NCI-H146 treated with DMSO at 0.1 percent for 48 hours (cell line): ENCODE results near the gene TMEM132C.

ENCODE experiments used
- DNase-seq: peaks from one replicate; lab custom pipeline; 2025; ENCODE audit not compliant: unreplicated experiment; lab: John Stamatoyannopoulos, UW

Gene TMEM132C

GRCh38 chr12:128644664-128645296 is 377.8 kb downstream of the TMEM132C start:
- peak; percentile 60 for DNase-seq

GRCh38 chr12:128649902-128650301 is 382.9 kb downstream of the TMEM132C start:
- DNase-seq = no peak

DNA sequence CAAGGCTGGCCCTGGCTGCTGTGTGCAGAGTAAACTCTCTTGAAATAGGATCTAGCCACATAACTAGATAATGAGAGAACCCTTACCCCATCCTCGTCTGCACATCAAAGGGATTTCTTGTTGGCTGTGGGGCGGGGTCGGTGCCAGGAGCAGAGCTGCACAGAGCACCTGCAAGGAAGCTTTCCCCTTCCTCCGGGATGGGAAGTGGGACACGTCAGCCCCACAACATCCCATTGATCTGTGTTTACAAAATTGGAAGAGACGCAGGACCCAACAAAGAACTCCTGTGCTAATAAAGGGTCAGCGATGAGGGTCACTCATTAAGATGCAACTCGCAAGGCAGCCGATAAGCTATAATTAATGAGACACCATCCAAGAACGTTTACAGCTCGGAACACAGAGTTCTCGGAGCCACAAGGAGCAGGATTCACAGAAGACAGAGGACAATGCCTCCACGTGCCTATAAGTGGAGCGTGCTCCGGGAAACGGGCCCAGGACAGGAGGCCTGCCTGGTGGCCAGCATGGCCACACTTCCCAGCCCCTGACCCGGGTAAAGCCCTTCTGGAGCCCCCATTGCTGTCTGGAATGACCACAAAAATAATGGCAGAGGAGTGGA is 385.3 kb downstream of the TMEM132C start:
- no peak for DNase-seq

GRCh38 chr12:128654468-128654867 is 387.5 kb downstream of the TMEM132C start:
- DNase-seq = no peak

DNA sequence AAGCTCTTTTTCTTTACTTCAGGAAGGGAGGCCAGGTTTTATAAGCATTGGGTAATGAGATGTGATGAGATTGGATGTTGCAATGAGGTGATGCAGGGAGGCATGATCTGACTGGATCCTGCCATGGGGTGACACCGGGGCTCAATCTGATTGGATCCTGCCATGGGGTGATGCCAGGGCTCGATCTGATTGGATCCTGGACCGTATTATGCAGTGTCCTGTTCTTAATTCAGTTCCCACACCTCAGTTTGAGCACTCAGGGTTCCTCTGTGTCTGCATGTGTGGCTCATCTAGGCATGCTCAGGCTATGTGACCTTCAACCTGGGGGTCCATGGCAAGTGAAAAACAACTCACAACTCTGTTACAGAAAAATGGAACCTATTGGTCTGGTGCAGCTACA is 390.4 kb downstream of the TMEM132C start:
- no peak for DNase-seq

GRCh38 chr12:128660532-128661225 is 393.7 kb downstream of the TMEM132C start:
- no peak for DNase-seq

DNA sequence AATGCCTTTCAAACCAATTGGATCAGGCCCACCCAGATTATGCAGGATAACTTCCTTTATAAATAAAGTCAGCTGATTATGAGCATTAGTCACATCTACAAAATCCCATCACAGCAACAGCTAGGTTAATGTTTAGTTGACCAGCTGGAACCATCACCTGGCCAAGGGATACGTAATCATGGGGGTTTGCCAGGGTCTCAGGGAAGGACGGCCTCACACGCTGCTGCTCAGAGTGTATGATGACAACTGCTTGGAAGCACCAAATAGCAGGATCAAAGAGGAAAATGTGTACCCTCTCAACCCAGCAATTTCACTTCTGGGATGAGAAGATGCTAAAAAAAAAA is 394.2 kb downstream of the TMEM132C start:
- peak; percentile 34 for DNase-seq

DNA sequence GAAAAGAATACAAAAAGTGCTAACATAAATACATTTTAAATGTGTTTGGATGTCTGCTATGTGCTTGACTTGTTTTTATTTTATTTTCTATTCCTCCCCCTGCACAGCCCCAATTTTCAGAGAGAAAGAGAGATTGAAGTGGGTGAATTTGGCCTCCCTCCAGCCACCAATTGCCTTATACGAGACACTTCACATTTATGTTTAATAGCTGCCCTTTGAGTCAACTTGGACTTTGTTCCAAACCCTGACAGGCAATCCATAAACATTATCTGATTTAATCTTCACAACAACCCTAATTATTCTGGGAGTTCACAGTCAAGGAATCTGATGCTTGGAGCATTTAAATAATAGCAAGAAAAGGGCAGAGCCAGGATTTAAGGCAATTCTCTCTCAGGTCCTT is 395.1 kb downstream of the TMEM132C start:
- DNase-seq = peak; percentile 9

- no peak for DNase-seq
These were observed 397.5 kb downstream of the TMEM132C start for GRCh38 chr12:128664501-128664900.

- no peak for DNase-seq
These were observed 400.2 kb downstream of the TMEM132C start for GRCh38 chr12:128667193-128667592.

GRCh38 chr12:128671528-128672042 is 404.6 kb downstream of the TMEM132C start:
- DNase-seq = no peak

DNA sequence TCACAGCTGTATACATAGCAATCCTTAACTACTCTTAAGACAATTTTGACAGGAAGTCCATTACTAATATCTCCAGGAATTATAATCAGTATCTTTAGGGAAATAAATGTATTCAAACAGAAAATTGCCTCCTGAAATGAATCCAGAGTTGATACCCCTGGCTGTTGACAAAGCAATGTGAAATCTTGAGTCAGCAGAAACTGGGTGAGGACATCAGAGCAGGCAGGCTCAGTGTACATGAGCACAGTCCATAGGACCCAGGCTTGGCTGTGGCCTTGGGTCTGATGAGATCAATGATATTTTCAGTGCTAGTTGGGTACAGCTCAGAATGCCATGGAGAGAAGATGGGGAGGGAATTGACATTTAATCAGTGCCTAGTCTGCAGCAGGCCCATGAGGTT is 405.5 kb downstream of the TMEM132C start:
- no peak for DNase-seq

GRCh38 chr12:128672893-128673292 is 405.9 kb downstream of the TMEM132C start:
- no peak for DNase-seq

DNA sequence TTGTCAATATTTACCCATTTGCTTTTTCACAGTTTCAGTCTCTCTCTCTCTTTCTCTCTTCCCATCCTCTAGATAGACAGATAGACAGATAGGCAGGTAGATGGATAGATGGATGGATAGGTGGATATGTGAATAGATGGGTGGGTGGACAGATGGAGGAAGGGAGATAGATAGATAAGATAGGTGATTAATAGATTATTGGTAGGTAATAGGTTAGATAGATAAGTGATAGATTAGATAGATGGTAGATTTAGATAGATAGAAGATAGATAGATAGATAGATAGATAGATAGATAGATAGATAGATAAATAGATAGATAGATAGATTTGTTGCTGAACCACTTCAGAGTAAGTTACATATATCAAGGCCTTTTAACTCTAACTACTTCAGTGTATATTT is 408.6 kb downstream of the TMEM132C start:
- no peak for DNase-seq

DNA sequence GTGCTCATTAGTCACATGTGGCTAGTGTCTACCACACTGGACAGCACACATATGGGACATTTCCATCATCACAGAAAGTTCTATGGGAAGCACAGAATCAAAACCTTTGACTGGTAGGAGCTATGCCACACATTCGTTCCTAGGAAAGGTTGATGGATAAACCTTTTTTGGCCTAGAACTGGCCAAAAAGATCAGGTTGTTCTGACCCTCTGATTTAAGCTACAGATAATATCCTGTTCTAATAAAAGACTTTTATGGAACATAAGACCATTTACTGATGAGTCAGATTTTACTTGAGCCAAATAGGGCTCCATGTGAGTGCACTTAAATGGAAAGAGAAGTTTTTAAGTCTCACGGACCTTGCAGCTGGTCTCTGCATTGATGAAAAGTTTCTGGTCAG is 413.6 kb downstream of the TMEM132C start:
- DNase-seq = no peak

DNA sequence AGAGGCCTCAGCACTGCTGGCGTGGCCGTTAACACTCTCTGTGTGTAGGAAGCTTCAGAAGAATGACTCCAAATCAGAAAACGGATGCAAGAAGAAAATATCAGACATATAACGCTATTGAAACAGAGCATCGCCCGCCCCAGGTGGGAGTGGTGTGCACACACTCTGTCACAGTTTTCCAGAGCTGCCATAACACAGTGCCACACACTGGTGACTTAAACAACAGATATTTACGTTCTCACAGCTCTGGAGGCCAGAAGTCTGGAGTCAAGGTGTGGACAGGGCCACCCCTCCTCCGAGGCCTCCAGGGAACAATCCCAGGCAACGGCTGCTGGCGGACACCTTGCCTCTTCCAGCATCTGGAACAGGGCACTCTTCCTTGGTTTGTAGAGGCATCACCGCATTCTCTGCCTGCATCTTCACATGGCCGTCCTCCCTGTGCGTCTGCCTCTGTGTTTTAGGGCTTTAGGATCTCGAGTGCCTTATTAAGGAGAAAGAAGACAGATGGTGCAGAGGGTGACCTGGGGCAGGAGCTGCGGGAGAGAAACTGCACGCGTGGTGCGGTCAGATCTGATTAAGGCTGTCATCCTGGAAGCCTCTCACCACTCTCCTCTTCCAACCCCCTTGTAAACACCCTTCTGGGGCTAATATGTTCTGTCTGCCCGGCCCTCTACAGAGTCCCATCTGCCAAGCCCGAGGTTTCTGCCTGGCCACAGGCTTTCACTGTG is 415.7 kb downstream of the TMEM132C start:
- DNase-seq = no peak

- no peak for DNase-seq
These were observed 417.4 kb downstream of the TMEM132C start for GRCh38 chr12:128684352-128684751.

DNA sequence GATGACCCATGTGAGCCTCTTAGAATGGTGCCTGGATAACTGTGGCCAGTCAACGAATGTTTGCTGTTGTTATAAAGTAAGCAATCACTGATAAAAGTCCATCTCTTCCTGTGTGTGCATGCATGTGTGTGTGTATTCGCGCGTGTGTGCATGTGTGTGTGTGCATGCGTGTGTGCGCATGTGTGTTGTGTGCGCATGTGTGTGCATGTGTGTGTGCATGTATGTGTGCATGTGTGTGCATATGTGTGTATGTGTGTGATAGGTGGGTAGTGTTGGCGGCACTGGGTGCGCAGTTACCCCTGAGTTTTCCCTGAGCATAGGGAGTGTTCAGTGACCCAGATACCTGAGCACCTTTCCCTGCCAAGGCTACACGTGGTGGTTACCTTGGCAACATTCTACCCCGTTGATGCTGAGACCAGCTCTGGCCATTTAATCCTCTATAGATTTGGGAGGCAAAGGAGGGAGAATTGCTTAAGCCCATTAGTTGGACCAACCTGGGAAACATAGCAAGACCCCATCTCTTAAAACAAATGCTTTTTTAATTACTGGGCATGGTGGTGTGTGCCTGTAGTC is 419.0 kb downstream of the TMEM132C start:
- no peak for DNase-seq

GRCh38 chr12:128687851-128688250 is 420.9 kb downstream of the TMEM132C start:
- DNase-seq = no peak

- peak; percentile 24 for DNase-seq
These were observed 423.7 kb downstream of the TMEM132C start for GRCh38 chr12:128690641-128691040.

GRCh38 chr12:128693115-128693514 is 426.1 kb downstream of the TMEM132C start:
- no peak for DNase-seq
